Endodermal cell (in vitro differentiated cells): ENCODE results near the gene SNAP23. TPM values are rescaled to one million over a fixed set of nuclear protein-coding genes. Genes with fewer than 3 reads are reported as not detected.
A peak's percentile ranks its signal among the peaks of the same experiment; 100 is the strongest.

ENCODE experiments used
- DNase-seq: peaks from one replicate; pipeline ENCODE4 v3.0.0-alpha.2; 2017
- H3K27ac ChIP-seq: 2 replicates; pipeline ENCODE4 v1.5.1; 2013; ENCODE audit warnings: mild to moderate bottlenecking, low read depth, low read length, moderate library complexity
- H3K27me3 ChIP-seq: 2 replicates; pipeline ENCODE4 v1.6.1; 2013; ENCODE audit warnings: mild to moderate bottlenecking, low read length, moderate library complexity; ENCODE audit not compliant: insufficient read depth, control insufficient read depth, poor library complexity, severe bottlenecking
- H3K36me3 ChIP-seq: 2 replicates; pipeline ENCODE4 v1.7.0; 2013; ENCODE audit warnings: mild to moderate bottlenecking, low read length, moderate library complexity; ENCODE audit not compliant: control insufficient read depth, insufficient read depth
- H3K4me1 ChIP-seq: one replicate; pipeline ENCODE4 v1.7.0; 2013; ENCODE audit warnings: low read length; ENCODE audit not compliant: control insufficient read depth, insufficient read depth
- H3K4me3 ChIP-seq: 2 replicates; pipeline ENCODE4 v1.5.1; 2013; ENCODE audit warnings: mild to moderate bottlenecking, low read length, moderate library complexity
- H3K9ac ChIP-seq: 2 replicates; pipeline ENCODE4 v1.6.1; 2013; ENCODE audit warnings: mild to moderate bottlenecking, low read length, moderate library complexity; ENCODE audit not compliant: poor library complexity, severe bottlenecking; ENCODE audit errors: extremely low read depth
- H3K9me3 ChIP-seq: 2 replicates; pipeline ENCODE4 v1.6.1; 2013; ENCODE audit warnings: mild to moderate bottlenecking, low read length, moderate library complexity; ENCODE audit not compliant: control insufficient read depth
- H3K27ac Mint-ChIP-seq: 2 replicates; pipeline ENCODE4 v1.8.0; 2020; ENCODE audit warnings: mixed read lengths
- H3K27me3 Mint-ChIP-seq: 2 replicates; pipeline ENCODE4 v1.8.0; 2021; ENCODE audit warnings: mild to moderate bottlenecking, mixed read lengths; ENCODE audit not compliant: insufficient read depth
- H3K36me3 Mint-ChIP-seq: 2 replicates; pipeline ENCODE4 v1.8.0; 2020; ENCODE audit warnings: low read depth, mixed read lengths
- H3K4me1 Mint-ChIP-seq: 2 replicates; pipeline ENCODE4 v1.8.0; 2020; ENCODE audit warnings: mixed read lengths
- H3K4me3 Mint-ChIP-seq: 2 replicates; pipeline ENCODE4 v1.8.0; 2020; ENCODE audit warnings: mild to moderate bottlenecking, moderate library complexity, mixed read lengths
- H3K9me3 Mint-ChIP-seq: 2 replicates; pipeline ENCODE4 v1.8.0; 2020; ENCODE audit warnings: mild to moderate bottlenecking, mixed read lengths
- whole genome bisulfite sequencing, 2 experiments: methylation state at CpG; one replicate each; pipeline versions ENCODE4 v1.1.5 to v1.1.7; 2013; ENCODE audit warnings: missing lambda C conversion rate in 2 of 2, mixed read lengths in 1 of 2; ENCODE audit not compliant: insufficient coverage in 1 of 2, insufficient read length in 1 of 2; 5-methylcytosine and 5-hydroxymethylcytosine counted together
- long read RNA-seq, 4 experiments: library from polyadenylated mRNA in 2 of 4; library from RNA in 1 of 4; library from capped mRNA in 1 of 4; stranded (forward) in 3 of 4; unstranded in 1 of 4; transcript quantifications; one replicate each; pipeline ENCODE4 v2.0.0, GENCODE V29; 2020 to 2021; ENCODE audit warnings: inconsistent platforms in 1 of 4
- polyA plus RNA-seq, 2 experiments: library from polyadenylated mRNA; stranded (reverse); fragments of 50-300 nt; gene quantifications; one replicate each; pipeline ENCODE4 v1.2.3, GENCODE V29; 2013
- total RNA-seq, 2 donors: library from RNA; stranded (reverse); fragmentation: NEBNext Ultra II Directional in 1 of 2; extraction: Animal tissue kit (Norgen Biotek cat#: 25700) in 1 of 2; gene quantifications; 2 replicates in 1 of 2; 3 replicates in 1 of 2; pipeline ENCODE4 v1.2.1, GENCODE V29; 2021
- TF ChIP-seq, protein P1 (sequence below): fragments of 200-600 bp; sonication (generic); conservative IDR thresholded peaks from 2 replicates; pipeline ENCODE4 v1.5.0; 2021; ENCODE audit warnings: antibody characterized with exemption, mild to moderate bottlenecking

The SNAP23 gene
- 10 to 100 TPM; 62.0 to 68.8 TPM for total RNA-seq
- 41.7 TPM for polyA plus RNA-seq (2013, experiment 1 of 2)
- 38.7 TPM for polyA plus RNA-seq (2013, experiment 2 of 2)
- long read RNA-seq, experiment 1, transcript SNAP23-201 (8 exons, 2,687 nt), result major isoform, 12 of 26 reads
- long read RNA-seq, experiment 1, partial matches to known transcripts, result 2 of 26 reads
- long read RNA-seq, experiment 1, other reads (novel, unspliced or antisense), result 10 of 26 reads
- long read RNA-seq, experiment 2, transcript SNAP23-201 (8 exons, 2,687 nt), result major isoform, 97 of 132 reads
- long read RNA-seq, experiment 2, partial matches to known transcripts, result 7 of 132 reads
- long read RNA-seq, experiment 2, other reads (novel, unspliced or antisense), result 26 of 132 reads
- long read RNA-seq, experiment 3, transcript SNAP23-201 (8 exons, 2,687 nt), result major isoform, 310 of 359 reads
- long read RNA-seq, experiment 3, transcript SNAP23-202 (7 exons, 2,480 nt), result minor isoform, 9 of 359 reads
- long read RNA-seq, experiment 3, partial matches to known transcripts, result 9 of 359 reads
- long read RNA-seq, experiment 3, other reads (novel, unspliced or antisense), result 28 of 359 reads
- long read RNA-seq, experiment 4, transcript SNAP23-205 (3 exons, 862 nt), result minor isoform, 5 of 60 reads
- long read RNA-seq, experiment 4, transcript SNAP23-201 (8 exons, 2,687 nt), result major isoform, 46 of 60 reads
- long read RNA-seq, experiment 4, partial matches to known transcripts, result 3 of 60 reads
- long read RNA-seq, experiment 4, other reads (novel, unspliced or antisense), result 5 of 60 reads

DNA sequence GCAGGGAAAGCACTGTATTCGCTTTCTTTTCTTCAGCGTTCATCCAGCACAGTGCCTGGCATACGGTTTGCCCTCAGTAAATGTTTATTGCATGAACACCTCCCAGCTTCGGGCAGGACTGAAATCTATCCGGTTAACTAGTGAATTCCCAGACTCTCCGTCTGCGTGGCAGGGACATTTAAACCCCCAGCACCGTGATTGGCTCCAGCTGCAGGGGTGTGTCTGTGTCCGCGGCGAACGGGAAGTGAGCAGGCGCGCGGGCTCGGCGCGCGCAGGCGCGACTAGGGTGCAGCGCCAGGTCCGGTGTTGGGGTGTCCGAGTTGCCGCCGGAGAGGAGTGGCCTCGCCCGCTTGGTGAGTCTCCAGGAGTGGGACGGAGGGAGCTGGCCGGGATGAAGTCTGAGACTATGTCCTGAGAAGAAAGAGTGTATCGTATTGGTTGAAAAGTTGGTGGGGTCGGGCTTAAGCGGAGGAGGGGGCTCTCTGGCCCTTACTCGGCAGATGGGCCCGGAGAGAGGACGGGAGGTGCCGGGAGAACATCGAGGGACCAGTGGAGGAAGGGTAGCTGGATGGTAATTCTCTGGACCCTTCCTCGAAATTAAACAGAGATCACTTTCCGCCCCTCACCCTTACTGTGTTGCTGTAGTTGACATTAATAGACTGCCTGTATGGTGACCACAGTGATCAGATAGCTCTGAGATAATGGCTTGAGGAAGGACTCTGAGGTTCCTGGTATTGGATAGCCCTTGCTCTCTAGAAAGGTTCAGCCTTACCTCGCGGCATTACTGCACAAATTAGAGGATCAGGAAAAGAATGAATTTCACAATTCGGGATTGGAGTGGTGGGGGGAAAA lies at the start of gene SNAP23:
Gene SNAP23, plus strand, starts transcription at position 274 of the 852 bp plus-strand sequence. CDS start 16,213 bp downstream, outside the sequence.
- Histone ChIP-seq H3K27ac (no peak within 1 kb of the TSS), H3K9me3 (no peaks in the 10 kb centered on the region), H3K4me3 (peak within 1 kb of the TSS; percentile 94), H3K27me3 (no peaks in the 10 kb centered on the region), H3K9ac (peak within 1 kb of the TSS; percentile 58), H3K4me1 (peaks cover 14% of the 10 kb centered on the region), H3K36me3 (no peaks in the 10 kb centered on the region)
- peaks cover 19% of the 10 kb centered on the region for H3K4me1 Mint-ChIP-seq
- no peaks in the 10 kb centered on the region for H3K27me3 Mint-ChIP-seq
- H3K36me3 Mint-ChIP-seq, result peaks cover 10% of the 10 kb centered on the region
- H3K27ac Mint-ChIP-seq, result peak within 1 kb of the TSS; percentile 95
- WGBS, 2 experiments, result 1% methylated on average over 12 to 42 of the region's 43 CpGs
- peak within 1 kb of the TSS; percentile 92 for H3K4me3 Mint-ChIP-seq
- TF ChIP-seq, protein P1, sequence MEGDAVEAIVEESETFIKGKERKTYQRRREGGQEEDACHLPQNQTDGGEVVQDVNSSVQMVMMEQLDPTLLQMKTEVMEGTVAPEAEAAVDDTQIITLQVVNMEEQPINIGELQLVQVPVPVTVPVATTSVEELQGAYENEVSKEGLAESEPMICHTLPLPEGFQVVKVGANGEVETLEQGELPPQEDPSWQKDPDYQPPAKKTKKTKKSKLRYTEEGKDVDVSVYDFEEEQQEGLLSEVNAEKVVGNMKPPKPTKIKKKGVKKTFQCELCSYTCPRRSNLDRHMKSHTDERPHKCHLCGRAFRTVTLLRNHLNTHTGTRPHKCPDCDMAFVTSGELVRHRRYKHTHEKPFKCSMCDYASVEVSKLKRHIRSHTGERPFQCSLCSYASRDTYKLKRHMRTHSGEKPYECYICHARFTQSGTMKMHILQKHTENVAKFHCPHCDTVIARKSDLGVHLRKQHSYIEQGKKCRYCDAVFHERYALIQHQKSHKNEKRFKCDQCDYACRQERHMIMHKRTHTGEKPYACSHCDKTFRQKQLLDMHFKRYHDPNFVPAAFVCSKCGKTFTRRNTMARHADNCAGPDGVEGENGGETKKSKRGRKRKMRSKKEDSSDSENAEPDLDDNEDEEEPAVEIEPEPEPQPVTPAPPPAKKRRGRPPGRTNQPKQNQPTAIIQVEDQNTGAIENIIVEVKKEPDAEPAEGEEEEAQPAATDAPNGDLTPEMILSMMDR, result no peak
- DNase-seq, result peak; percentile 96
- no peaks in the 10 kb centered on the region for H3K9me3 Mint-ChIP-seq

GRCh38 chr15:42447599-42447998 lies 47.8 kb upstream of the SNAP23 start:
- no peaks in the 10 kb centered on the region for H3K27me3 ChIP-seq
- H3K9me3 ChIP-seq, result no peaks in the 10 kb centered on the region
- Mint-ChIP-seq H3K4me3 (no peak overlapping the region), H3K9me3 (no peaks in the 10 kb centered on the region), H3K4me1 (no peaks in the 10 kb centered on the region), H3K36me3 (peaks cover 48% of the 10 kb centered on the region), H3K27ac (no peak overlapping the region), H3K27me3 (no peaks in the 10 kb centered on the region)
- no peak for DNase-seq
- no peak overlapping the region for H3K9ac ChIP-seq
- H3K4me1 ChIP-seq, result no peaks in the 10 kb centered on the region
- H3K27ac ChIP-seq, result no peak overlapping the region
- TF ChIP-seq, protein P1, result no peak
- WGBS, 2 experiments, result 97 to 100% methylated on average over 1 to 2 of the region's 2 CpGs
- peaks cover 63% of the 10 kb centered on the region for H3K36me3 ChIP-seq
- no peak overlapping the region for H3K4me3 ChIP-seq

DNA sequence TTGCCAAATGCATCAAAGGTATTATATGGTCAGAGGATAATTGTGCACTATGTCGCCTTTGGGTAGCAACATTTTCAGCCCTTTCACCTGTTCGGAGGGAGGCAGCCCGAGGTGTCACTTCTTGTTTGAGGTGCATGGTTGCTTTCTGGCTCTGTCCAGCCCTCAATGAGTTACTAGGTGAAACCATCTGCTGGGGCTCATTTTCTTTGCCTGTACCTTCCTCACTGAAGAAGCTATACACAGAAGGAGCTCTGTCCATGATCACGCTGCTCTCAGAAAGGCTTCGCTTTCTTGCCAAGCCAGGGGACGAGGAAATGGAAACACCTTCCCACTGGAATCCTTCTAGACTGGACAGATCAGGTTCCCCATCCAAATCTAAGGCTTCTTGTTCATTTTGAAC lies 47.2 kb upstream of the SNAP23 start:
- TF ChIP-seq, protein P1, result no peak
- Histone ChIP-seq H3K4me3 (no peak overlapping the region), H3K36me3 (peaks cover 60% of the 10 kb centered on the region), H3K27ac (no peak overlapping the region), H3K4me1 (no peaks in the 10 kb centered on the region), H3K9me3 (no peaks in the 10 kb centered on the region), H3K9ac (no peak overlapping the region), H3K27me3 (no peaks in the 10 kb centered on the region)
- Mint-ChIP-seq H3K9me3 (no peaks in the 10 kb centered on the region), H3K36me3 (peaks cover 46% of the 10 kb centered on the region), H3K27me3 (no peaks in the 10 kb centered on the region), H3K4me3 (no peak overlapping the region), H3K4me1 (no peaks in the 10 kb centered on the region), H3K27ac (no peak overlapping the region)
- WGBS, 2 experiments, result 97 to 100% methylated on average over 6 of the region's 6 CpGs
- no peak for DNase-seq
